Loucy (cell line): ENCODE measurements around the gene NAB1.
A peak's percentile ranks its signal among the peaks of the same experiment; 100 is the strongest.

Source experiments
- H2AFZ ChIP-seq: fragments of 200-600 bp; sonication (generic); 2 replicates; pipeline ENCODE4 v1.6.0; 2016; ENCODE audit warnings: antibody characterized with exemption, mild to moderate bottlenecking, low read length, moderate library complexity
- H3F3A ChIP-seq: fragments of 200-600 bp; 2 replicates; pipeline ENCODE4 v1.6.0; 2016; ENCODE audit warnings: antibody characterized with exemption, low read depth, mild to moderate bottlenecking
- H3K27me3 ChIP-seq: fragments of 200-600 bp; sonication (generic); 2 replicates; pipeline ENCODE4 v1.6.1; 2014; ENCODE audit warnings: low read length, mild to moderate bottlenecking; ENCODE audit not compliant: insufficient read depth, poor library complexity, severe bottlenecking
- H3K36me3 ChIP-seq: fragments of 200-600 bp; sonication (generic); 2 replicates; pipeline ENCODE4 v1.6.1; 2016; ENCODE audit warnings: low read length; ENCODE audit not compliant: insufficient read depth
- H3K4me1 ChIP-seq: fragments of 200-600 bp; sonication (generic); 2 replicates; pipeline ENCODE4 v1.5.1; 2014; ENCODE audit warnings: low read length, mild to moderate bottlenecking; ENCODE audit not compliant: insufficient read depth, poor library complexity, severe bottlenecking
- H3K4me2 ChIP-seq: fragments of 200-600 bp; sonication (generic); 2 replicates; pipeline ENCODE4 v1.6.0; 2014; ENCODE audit warnings: antibody characterized with exemption, low read length, low read depth, mild to moderate bottlenecking; ENCODE audit not compliant: poor library complexity, severe bottlenecking
- H3K4me3 ChIP-seq: fragments of 200-600 bp; sonication (generic); 2 replicates; pipeline ENCODE4 v1.5.1; 2014; ENCODE audit warnings: low read length, mild to moderate bottlenecking, mixed read lengths; ENCODE audit not compliant: poor library complexity, severe bottlenecking
- H3K79me2 ChIP-seq: fragments of 200-600 bp; sonication (generic); 2 replicates; pipeline ENCODE4 v1.6.1; 2014; ENCODE audit warnings: low read length; ENCODE audit not compliant: insufficient read depth
- H3K9ac ChIP-seq: fragments of 200-600 bp; sonication (generic); 2 replicates; pipeline ENCODE4 v1.6.0; 2014; ENCODE audit warnings: mild to moderate bottlenecking, low read depth, low read length, moderate library complexity; ENCODE audit not compliant: poor library complexity, severe bottlenecking
- H3K9me2 ChIP-seq: fragments of 200-600 bp; sonication (generic); replicated peaks from 2 replicates; pipeline ENCODE4 v1.6.1; 2016; ENCODE audit warnings: low read depth, low read length, mixed read lengths
- H3K9me3 ChIP-seq: fragments of 200-600 bp; sonication (generic); 2 replicates; pipeline ENCODE4 v1.6.1; 2014; ENCODE audit warnings: mild to moderate bottlenecking, antibody characterized with exemption, low read length, low read depth; ENCODE audit not compliant: insufficient read depth
- H4K20me1 ChIP-seq: fragments of 200-600 bp; sonication (generic); 2 replicates; pipeline ENCODE4 v1.6.0; 2014; ENCODE audit warnings: antibody characterized with exemption, low read length, mild to moderate bottlenecking; ENCODE audit not compliant: insufficient read depth, poor library complexity, severe bottlenecking
- CTCF ChIP-seq: fragments of 200-600 bp; sonication (generic); conservative IDR thresholded peaks from 2 replicates; pipeline ENCODE4 v1.5.1; 2014; ENCODE audit warnings: mild to moderate bottlenecking, antibody characterized with exemption, low read length
- EZH2phosphoT487 ChIP-seq: fragments of 200-600 bp; IDR thresholded peaks from 2 replicates; pipeline ENCODE4 v1.6.1; 2018; ENCODE audit warnings: antibody characterized with exemption, mild to moderate bottlenecking, moderate library complexity, borderline replicate concordance

NAB1 gene

GRCh38 chr2:190634381-190634780 lies 14.5 kb upstream of the NAB1 start:
- Histone ChIP-seq H3K4me1 (no peaks in the 10 kb centered on the region), H3K79me2 (no peaks in the 10 kb centered on the region), H3K4me2 (no peak overlapping the region), H3F3A (no peaks in the 10 kb centered on the region), H2AFZ (no peak overlapping the region), H3K27me3 (no peaks in the 10 kb centered on the region), H3K4me3 (no peak overlapping the region), H4K20me1 (no peaks in the 10 kb centered on the region), H3K9me2 (no peaks in the 10 kb centered on the region), H3K9me3 (no peaks in the 10 kb centered on the region), H3K36me3 (no peaks in the 10 kb centered on the region), H3K9ac (no peak overlapping the region)
- TF ChIP-seq EZH2phosphoT487 (no peak), CTCF (no peak)

- H3K27me3 ChIP-seq = no peaks in the 10 kb centered on the region
- no peaks in the 10 kb centered on the region for H3K4me1 ChIP-seq
- no peak overlapping the region for H2AFZ ChIP-seq
- no peaks in the 10 kb centered on the region for H3K9me3 ChIP-seq
- no peak overlapping the region for H3K4me3 ChIP-seq
- H4K20me1 ChIP-seq = no peaks in the 10 kb centered on the region
- H3K9me2 ChIP-seq = no peaks in the 10 kb centered on the region
- no peaks in the 10 kb centered on the region for H3F3A ChIP-seq
- H3K4me2 ChIP-seq = no peak overlapping the region
- TF ChIP-seq CTCF (peak; percentile 32), EZH2phosphoT487 (no peak)
- H3K36me3 ChIP-seq = no peaks in the 10 kb centered on the region
- H3K79me2 ChIP-seq = no peaks in the 10 kb centered on the region
- H3K9ac ChIP-seq = no peak overlapping the region
These were observed 13.1 kb upstream of the NAB1 start for GRCh38 chr2:190635781-190636180.

- H3K9ac ChIP-seq = no peak overlapping the region
- H3K79me2 ChIP-seq = no peaks in the 10 kb centered on the region
- no peaks in the 10 kb centered on the region for H3K4me1 ChIP-seq
- H2AFZ ChIP-seq = no peak overlapping the region
- no peak overlapping the region for H3K4me3 ChIP-seq
- H4K20me1 ChIP-seq = no peaks in the 10 kb centered on the region
- no peaks in the 10 kb centered on the region for H3K9me2 ChIP-seq
- no peaks in the 10 kb centered on the region for H3K9me3 ChIP-seq
- H3F3A ChIP-seq = no peaks in the 10 kb centered on the region
- TF ChIP-seq EZH2phosphoT487 = no peak
- no peak for TF ChIP-seq CTCF
- no peaks in the 10 kb centered on the region for H3K27me3 ChIP-seq
- H3K36me3 ChIP-seq = no peaks in the 10 kb centered on the region
- no peak overlapping the region for H3K4me2 ChIP-seq
These were observed 12.5 kb upstream of the NAB1 start for GRCh38 chr2:190636361-190636760.
